Prostate gland (tissue), 2 donors: Measurements from ENCODE around the gene OR10J1. TPM values are rescaled to one million over a fixed set of nuclear protein-coding genes. Genes with fewer than 3 reads are reported as not detected.

Source experiments
- DNase-seq: peaks from one replicate; pipeline ENCODE4 v3.0.0-alpha.2; 2019; ENCODE audit warnings: low spot score
- H3K27ac ChIP-seq, 2 donors: fragments of 200-600 bp; sonication (generic); 2 replicates each; pipeline ENCODE4 v1.5.1; 2017 to 2019
- H3K27me3 ChIP-seq: fragments of 200-600 bp; sonication (generic); replicated peaks from 2 replicates; pipeline ENCODE4 v1.5.1; 2019; ENCODE audit not compliant: insufficient read depth
- H3K36me3 ChIP-seq, 2 donors: fragments of 200-600 bp; sonication (generic); 1 replicate in 1 of 2; 2 replicates in 1 of 2; pipeline versions ENCODE4 v1.5.1 to v1.8.1; 2017 to 2019
- H3K4me1 ChIP-seq: fragments of 200-600 bp; sonication (generic); replicated peaks from 2 replicates; pipeline ENCODE4 v1.5.1; 2019
- H3K4me3 ChIP-seq, 2 donors: fragments of 200-600 bp; sonication (generic); 2 replicates each; pipeline ENCODE4 v1.5.1; 2017 to 2019
- H3K9me3 ChIP-seq: fragments of 200-600 bp; sonication (generic); 2 replicates; pipeline ENCODE4 v1.5.1; 2017
- CTCF ChIP-seq, 4 experiments: fragments of 200-600 bp in 2 of 4; fragments of 450-650 bp in 2 of 4; sonication (generic) in 2 of 4; IDR thresholded peaks; 1 replicate in 3 of 4; 2 replicates in 1 of 4; pipeline ENCODE4 v1.5.1; 2016 to 2019; ENCODE audit warnings: antibody characterized with exemption in 4 of 4, mild to moderate bottlenecking in 2 of 4, moderate library complexity in 2 of 4
- POLR2A ChIP-seq: fragments of 450-650 bp; IDR thresholded peaks from one replicate; pipeline ENCODE4 v1.6.1; 2016; ENCODE audit warnings: antibody characterized with exemption, mild to moderate bottlenecking
- POLR2AphosphoS5 ChIP-seq: sonication (generic); formaldehyde crosslinking; IDR thresholded peaks from one replicate; pipeline ENCODE4 v1.6.1; 2017; ENCODE audit warnings: antibody characterized with exemption
- WGBS: methylation state at CpG from one replicate; pipeline ENCODE4 v1.1.5; 2018; 5-methylcytosine and 5-hydroxymethylcytosine counted together
- intact Hi-C: fragments of 100-400 bp; cut with DNase I; formaldehyde crosslinking; loops from one replicate; pipeline ENCODE4 v1.14.2; 2022
- total RNA-seq, 2 donors: library from RNA; depleted of rRNA; stranded (reverse); fragments of >200 nt; gene quantifications; one replicate each; pipeline ENCODE4 v1.1.0, GENCODE V29; 2016

Gene OR10J1
- total RNA-seq, 2 donors from 2014 or later, result not detected

- Histone ChIP-seq H3K36me3 (no peaks in the 10 kb centered on the region), H3K9me3 (no peaks in the 10 kb centered on the region), H3K4me3 (no peak overlapping the region), H3K27ac (no peak overlapping the region), H3K27me3 (no peaks in the 10 kb centered on the region), H3K4me1 (no peaks in the 10 kb centered on the region)
- DNase-seq, result no peak
- TF ChIP-seq CTCF (IDR thresholded peaks at IDR 0.05), result no peak
- TF ChIP-seq POLR2AphosphoS5, result no peak
- no peak for TF ChIP-seq POLR2A
- intact Hi-C loops, result no loop called here
- WGBS, result 43% methylated on average over 1 of the region's 1 CpG
These were observed 35.4 kb downstream of the OR10J1 start for GRCh38 chr1:159474926-159475325.

GRCh38 chr1:159483501-159483900, 44.0 kb downstream of the OR10J1 start:
- WGBS, result 90% methylated on average over 4 of the region's 4 CpGs
- H3K27ac ChIP-seq, result no peak overlapping the region
- TF ChIP-seq POLR2AphosphoS5 (no peak), CTCF (IDR thresholded peaks at IDR 0.05) (no peak)
- no peak overlapping the region for H3K4me3 ChIP-seq
- no peaks in the 10 kb centered on the region for H3K27me3 ChIP-seq
- no peaks in the 10 kb centered on the region for H3K4me1 ChIP-seq
- no peaks in the 10 kb centered on the region for H3K9me3 ChIP-seq
- DNase-seq, result no peak
- H3K36me3 ChIP-seq, result no peaks in the 10 kb centered on the region
- intact Hi-C loops, result no loop called here

Other genes with a start within 250 kb of the OR10J1 start
- 10 to 100 TPM; 46.8 to 60.4 TPM for gene ACKR1, start 234.8 kb upstream of the OR10J1 start, total RNA-seq
- gene FCER1A, start 137.4 kb upstream of the OR10J1 start, total RNA-seq, result 1 to 10 TPM; 1.3 to 1.5 TPM
- gene OR10J4, start 7.5 kb upstream of the OR10J1 start, total RNA-seq, result not detected
- gene OR10J5, start 96.3 kb downstream of the OR10J1 start, total RNA-seq, result not detected
- not detected for gene APCS, start 148.1 kb downstream of the OR10J1 start, total RNA-seq